ENCODE measurements around the gene HS3ST5.

HS3ST5 gene

DNA sequence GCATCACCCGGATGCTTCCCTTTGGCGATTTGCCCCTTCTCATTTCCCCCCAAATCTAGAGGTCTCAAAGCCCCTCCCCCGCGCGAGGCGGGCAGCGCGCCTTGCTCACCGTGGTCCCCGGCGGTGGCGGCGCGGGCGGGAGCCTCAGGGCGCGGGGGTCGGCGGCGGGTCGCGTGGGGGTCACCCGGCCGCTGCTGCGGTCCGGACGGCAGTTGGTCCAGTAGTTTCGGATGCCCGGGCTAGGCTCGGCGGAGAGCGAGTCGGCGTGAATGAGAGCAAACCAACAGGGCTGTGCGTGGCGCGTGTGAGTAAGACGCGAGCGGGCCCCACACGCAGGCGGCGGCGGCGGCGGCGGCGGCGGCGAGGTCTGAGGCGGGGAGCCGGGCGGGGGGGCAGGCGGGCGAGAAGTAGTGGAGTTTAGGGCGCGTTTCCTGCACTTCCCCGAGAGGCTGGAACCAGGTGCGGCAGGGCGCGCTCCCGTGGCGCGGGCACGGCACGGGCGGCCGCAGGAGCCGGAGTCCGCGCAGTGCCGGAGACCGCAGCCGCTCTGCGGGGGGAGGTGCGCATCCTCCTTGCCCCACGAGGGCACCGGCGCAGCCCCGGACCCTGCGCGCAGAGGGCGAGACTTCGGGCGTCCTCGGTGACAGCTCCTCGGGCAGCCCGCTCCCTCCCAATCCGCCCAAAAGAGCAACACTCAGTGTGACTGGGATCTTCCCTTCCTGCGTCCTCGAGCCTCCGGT lies 567 bp downstream of the HS3ST5 start:
- DNase-seq (ENCODE audit: low read depth), result no peak
- peak overlapping the region; percentile 7 for H3K4me3 ChIP-seq (ENCODE audit: control insufficient read depth, low read depth, low read length)
- TF ChIP-seq, protein P1, sequence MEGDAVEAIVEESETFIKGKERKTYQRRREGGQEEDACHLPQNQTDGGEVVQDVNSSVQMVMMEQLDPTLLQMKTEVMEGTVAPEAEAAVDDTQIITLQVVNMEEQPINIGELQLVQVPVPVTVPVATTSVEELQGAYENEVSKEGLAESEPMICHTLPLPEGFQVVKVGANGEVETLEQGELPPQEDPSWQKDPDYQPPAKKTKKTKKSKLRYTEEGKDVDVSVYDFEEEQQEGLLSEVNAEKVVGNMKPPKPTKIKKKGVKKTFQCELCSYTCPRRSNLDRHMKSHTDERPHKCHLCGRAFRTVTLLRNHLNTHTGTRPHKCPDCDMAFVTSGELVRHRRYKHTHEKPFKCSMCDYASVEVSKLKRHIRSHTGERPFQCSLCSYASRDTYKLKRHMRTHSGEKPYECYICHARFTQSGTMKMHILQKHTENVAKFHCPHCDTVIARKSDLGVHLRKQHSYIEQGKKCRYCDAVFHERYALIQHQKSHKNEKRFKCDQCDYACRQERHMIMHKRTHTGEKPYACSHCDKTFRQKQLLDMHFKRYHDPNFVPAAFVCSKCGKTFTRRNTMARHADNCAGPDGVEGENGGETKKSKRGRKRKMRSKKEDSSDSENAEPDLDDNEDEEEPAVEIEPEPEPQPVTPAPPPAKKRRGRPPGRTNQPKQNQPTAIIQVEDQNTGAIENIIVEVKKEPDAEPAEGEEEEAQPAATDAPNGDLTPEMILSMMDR (conservative IDR thresholded peaks at IDR 0.05; ENCODE audit: control insufficient read depth, insufficient read depth, low read depth, low read length), result no peak

DNA sequence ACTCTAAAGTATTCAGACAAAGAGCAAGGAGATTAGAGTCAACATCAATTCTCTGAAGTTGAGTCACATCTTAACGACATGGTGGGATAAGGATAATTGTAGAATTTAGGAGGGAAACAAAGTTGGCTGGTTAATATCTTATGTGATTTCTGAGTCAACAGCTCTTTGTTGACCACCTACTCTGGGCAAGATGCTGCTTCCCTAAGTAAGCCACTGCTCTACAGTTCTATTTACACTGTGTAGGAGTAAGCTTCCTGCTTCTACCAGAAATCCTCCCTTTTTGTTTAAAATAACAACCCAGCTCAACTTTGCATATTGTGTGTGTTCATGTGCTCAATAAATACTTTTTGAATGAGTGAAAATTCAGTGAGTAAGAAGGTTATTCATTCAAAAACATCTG lies 3.1 kb downstream of the HS3ST5 start:
- peak; percentile 9 for DNase-seq (ENCODE audit: low read depth)
- TF ChIP-seq, protein P1 (conservative IDR thresholded peaks at IDR 0.05; ENCODE audit: control insufficient read depth, insufficient read depth, low read depth, low read length), result no peak
- H3K4me3 ChIP-seq (ENCODE audit: control insufficient read depth, low read depth, low read length), result no peak overlapping the region

DNA sequence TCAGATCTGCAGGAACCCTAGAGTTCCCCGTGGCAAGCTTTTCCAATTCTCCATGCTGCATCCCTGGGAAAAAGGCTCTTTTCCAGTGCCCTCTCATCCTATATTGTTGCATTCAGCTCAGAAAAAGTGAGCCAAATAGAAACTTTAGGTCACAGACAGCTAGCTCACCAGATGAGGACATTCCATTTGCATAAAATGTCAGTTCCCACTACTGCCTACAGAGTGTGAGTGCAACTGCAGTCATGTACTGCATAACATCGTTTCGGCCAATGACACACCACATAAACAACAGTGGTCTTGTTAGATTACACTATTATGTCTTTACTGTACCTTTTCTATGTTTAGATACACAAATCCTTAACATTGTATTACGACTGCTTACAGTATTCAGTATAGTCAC lies 8.6 kb downstream of the HS3ST5 start:
- H3K4me3 ChIP-seq (ENCODE audit: control insufficient read depth, low read depth, low read length), result no peak overlapping the region
- no peak for DNase-seq (ENCODE audit: low read depth)
- TF ChIP-seq, protein P1 (conservative IDR thresholded peaks at IDR 0.05; ENCODE audit: control insufficient read depth, insufficient read depth, low read depth, low read length), result no peak

DNA sequence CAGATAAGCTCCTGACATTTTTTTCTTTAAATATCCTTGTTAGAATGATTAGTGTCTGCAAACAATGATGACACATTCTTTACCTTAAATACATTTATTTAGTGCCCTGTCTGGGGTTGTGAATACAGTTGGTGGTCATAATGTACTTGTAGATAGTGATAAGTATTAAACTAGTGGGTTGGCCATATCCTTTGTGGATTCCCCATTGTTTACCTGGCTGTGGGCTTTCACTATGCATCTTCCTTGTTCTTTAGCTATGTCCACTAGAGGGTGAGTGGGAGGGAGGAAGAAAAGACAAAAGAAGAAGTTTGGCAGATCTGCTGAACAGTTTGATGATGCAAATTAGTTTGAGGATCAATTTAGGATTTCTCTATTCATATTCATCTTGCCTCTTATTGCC lies 15.7 kb downstream of the HS3ST5 start:
- H3K4me3 ChIP-seq (ENCODE audit: control insufficient read depth, low read depth, low read length), result no peak overlapping the region
- TF ChIP-seq, protein P1 (conservative IDR thresholded peaks at IDR 0.05; ENCODE audit: control insufficient read depth, insufficient read depth, low read depth, low read length), result no peak
- no peak for DNase-seq (ENCODE audit: low read depth)

DNA sequence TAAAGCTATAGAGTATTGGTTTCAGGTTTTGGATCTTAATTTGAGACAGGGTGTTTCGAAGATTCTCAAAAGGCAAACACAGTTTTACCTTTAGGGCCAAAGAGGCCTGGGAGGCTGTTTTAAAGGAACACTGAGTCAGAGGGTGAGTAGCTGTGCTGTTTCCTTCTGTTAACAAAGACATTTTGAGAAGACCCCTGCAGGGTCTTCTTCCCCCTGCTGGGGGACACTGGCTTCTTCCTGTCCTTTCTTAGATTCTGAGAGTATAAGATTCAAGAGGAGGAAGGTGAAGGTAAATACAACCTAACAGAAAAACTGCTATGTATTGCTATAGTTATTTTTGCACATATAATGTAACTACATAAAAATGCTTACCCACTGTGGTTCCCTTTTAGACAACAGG lies 19.0 kb downstream of the HS3ST5 start:
- no peak for DNase-seq (ENCODE audit: low read depth)
- TF ChIP-seq, protein P1 (conservative IDR thresholded peaks at IDR 0.05; ENCODE audit: control insufficient read depth, insufficient read depth, low read depth, low read length), result no peak
- H3K4me3 ChIP-seq (ENCODE audit: control insufficient read depth, low read depth, low read length), result no peak overlapping the region

DNA sequence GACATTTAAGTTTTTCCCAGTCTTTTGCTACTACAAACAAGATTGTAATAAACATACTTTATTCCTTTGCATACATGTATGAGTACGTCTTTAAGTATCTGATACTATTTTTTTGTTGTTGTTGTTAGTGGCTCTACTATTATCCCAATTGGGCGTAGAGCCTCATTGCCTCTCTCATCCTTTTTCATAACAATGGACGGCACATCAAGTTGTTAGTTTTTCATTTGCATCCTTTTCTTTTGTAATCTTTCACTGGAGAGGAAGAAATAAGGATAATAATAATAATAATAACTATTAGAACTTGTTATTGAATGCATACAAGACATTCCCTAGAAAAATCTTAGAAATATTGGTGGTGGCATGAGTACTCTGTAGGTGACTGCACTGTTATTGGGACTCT lies 23.1 kb downstream of the HS3ST5 start:
- no peak overlapping the region for H3K4me3 ChIP-seq (ENCODE audit: control insufficient read depth, low read depth, low read length)
- TF ChIP-seq, protein P1 (conservative IDR thresholded peaks at IDR 0.05; ENCODE audit: control insufficient read depth, insufficient read depth, low read depth, low read length), result no peak
- DNase-seq (ENCODE audit: low read depth), result no peak
